OCI-M2 (cell line): Measurements from ENCODE around the gene ERC2.

Experiments used
- DNase-seq: peaks from one replicate; lab custom pipeline; 2025; ENCODE audit not compliant: unreplicated experiment; lab: John Stamatoyannopoulos, UW

Gene ERC2

DNA sequence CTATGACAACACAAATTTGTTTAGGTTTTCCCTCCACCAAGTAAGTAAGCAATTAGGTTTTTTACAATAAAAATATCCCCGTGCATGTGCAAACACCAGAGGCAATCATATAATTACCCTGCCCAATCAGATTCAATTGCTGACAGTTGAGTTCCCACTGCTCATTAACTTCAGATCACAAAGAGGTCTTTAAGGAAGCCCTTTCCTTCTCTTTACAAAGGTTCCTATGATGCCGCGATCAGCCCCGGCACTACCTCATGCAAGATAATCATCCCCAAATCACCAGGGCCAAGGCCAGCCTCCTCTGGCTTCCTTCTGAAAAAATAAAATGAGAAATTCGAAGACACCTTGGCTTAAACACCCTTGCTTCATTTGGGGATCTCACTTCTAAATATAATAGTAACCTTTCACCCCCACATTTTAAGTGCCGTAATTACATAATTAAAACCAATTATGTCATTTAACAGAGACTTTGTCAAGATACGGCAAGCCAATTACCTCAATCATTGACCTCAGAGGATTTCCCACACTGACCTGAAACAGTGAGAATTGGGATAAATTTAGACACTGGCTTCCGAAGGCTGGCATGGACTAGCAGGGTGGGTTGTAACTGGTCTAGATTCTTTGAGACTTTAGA is 859.8 kb downstream of the ERC2 start:
- no peak for DNase-seq

DNA sequence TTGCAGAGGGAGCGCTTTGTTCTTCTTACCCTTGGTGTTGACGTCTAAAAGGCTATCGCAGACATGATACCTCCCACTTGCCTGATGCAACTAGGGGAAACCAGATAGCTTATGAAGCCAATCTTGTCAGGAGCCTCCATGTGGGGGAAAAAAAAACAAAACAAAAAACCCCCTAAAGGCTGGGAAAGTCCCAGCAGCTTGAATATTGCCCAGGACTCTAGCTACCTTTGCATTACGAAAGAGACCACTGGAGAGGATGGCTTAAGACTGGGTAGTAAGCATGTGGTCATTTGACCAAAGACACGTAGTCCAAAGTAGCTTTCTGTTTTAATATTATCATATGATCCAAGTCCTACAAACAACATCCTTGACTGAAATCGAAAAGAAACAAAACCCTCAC is 860.4 kb downstream of the ERC2 start:
- DNase-seq, result no peak

DNA sequence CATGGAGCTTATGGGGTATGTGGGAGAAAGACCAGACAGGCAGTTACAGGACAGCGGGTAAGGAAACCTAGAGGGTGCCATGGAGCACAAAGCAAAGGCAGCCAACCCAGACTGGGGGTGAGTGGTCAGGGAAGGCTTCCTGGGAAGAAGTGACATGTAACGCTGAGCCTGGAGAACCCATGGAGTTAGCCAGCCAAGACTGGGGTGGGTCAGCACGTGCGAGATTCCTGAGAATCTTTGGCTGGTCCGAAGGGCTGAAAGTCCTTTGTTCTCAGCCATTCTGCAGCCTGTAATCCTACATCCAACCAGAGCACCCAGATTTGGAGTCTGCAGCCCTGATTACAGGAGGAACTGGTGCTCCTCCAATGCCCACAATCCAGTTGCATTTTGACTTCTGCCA is 861.1 kb downstream of the ERC2 start:
- DNase-seq, result no peak

DNA sequence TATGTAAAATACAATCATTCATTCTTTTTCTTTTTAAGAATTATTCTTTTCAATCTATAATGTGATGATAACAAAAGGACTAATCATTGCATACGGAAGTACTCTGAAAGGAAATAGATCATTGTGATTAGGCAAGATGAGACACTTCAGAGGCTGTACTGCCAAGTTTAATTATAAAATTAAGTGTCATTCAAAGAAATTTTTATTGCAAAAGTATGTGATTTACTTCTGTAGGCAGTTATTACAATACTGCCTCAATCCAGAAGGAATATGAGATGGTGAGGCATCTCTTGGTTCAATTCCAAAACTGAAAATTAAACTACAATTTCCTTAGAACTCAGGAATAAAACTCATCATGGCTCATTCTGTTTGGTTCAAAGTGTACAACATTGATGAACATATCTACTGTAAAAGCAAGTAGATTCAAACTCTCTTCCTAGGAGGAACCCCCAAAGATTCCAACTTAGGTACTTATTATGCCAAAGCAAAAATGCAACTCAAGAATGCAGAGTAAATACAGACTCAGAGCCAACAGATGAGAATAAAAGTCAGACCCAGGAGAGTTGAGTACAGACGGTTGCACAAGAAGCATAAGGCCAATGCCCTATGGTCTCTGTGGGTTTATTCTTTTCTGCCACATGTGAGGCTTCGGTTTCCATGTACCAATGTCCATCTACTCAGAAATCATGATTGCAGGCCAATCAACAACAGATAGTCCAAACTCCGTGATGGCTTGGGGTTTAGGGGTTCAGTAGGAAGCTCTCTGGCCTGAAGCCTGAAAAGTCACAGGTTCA is 862.6 kb downstream of the ERC2 start:
- no peak for DNase-seq

DNA sequence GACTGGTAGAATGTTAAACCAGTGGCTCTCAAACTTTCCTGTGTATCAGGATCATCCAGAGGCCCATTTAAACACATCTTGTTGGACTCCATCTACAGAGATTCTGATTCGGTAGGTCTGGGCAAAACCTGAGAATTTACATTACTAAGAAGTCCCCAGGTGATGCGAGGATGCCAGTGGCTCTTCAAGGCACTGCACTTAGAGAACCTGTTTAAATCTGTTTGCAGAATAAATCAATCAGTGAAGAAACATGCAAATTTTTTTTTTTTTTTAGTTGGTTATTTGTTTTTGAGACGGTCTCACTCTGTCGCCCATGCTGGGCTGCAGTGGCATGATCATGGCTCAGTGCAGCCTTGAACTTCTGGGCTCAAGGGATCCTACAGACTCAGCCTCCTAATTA is 863.4 kb downstream of the ERC2 start:
- no peak for DNase-seq

DNA sequence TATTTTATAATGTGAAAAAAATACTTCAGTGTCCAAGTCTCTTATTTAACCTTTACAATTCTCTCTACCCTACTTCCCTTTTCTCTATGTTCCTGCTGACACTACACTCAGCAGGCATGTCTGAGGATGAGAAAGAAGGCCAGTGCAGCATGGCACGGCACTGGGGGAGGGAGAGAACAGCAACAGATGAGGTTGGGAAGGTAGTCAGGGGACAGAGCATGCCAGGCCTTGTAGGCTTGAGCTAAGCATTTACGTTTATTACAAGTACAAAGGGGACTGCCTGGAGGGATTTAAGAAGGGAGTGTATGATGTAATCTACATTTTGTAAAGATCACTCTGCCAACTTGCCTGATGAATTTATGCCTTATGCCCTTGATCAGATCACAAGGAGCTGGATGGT is 863.9 kb downstream of the ERC2 start:
- no peak for DNase-seq

DNA sequence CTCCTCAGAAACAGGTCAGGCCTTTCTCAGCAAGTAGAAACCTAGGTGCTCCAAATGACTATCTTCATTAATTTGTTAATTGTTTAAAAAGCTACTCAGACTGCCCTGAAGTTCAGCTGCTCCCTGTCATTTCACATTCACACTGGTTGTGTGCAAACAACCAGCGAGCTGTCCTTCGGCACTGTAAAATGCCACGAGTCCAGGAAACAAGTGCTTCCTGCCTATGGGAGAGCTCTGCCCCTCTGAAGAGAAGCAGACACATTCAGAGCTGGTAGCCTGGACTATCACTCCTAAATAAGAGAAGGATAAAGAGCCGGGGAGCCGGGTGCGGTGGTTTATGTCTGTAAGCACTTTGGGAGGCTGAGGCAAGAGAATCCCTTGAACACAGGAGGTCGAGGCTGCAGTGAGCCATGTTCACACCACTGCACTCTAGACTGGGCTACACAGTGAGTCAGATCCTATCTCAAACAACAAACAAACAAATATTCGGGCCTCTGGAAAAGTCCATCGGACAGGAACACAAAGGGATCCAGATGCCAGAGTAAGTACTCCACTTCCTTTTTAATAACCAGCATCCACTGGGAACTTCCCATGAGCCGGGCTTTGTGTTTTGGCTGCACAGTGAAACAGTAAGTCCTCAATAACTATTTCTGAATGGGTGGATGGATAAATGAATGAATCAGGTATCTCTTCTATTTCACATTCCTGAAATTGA is 866.7 kb downstream of the ERC2 start:
- DNase-seq, result no peak

DNA sequence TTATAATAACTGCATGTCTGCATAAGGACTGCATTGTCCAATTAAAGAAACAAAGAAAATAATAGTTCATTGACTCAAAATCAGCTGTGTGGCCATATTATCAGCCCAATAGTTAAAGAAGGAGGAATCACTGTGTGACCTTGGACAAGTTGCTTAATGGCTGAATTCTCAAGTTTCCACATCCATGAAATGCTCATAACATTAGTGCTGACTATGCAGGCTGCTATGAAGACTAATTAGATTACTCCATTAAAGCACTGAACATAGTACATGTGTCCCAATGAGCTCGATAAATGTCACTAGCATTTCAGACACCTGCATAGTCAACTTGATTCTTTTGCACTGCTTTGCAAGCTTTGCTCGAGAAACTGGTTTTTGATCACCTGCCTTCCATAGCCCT is 870.0 kb downstream of the ERC2 start:
- DNase-seq, result no peak

DNA sequence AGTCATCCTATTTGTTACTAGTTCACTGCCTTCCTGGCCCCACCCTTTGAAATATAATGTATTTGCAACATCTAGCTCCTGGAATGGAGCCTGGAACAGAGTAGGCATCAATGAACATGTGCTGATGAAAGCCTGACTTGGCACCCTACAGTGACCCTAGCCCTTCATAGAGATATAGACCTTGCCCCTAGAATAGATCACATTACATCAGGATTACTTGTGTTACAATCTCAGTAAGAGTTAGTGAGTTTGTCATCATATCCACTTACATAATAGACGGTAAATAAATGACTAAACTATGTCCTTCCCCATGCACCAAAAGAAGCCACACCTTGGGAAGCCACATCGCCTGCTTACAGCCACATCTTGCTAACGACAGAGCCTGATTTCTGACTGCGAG is 870.6 kb downstream of the ERC2 start:
- no peak for DNase-seq

DNA sequence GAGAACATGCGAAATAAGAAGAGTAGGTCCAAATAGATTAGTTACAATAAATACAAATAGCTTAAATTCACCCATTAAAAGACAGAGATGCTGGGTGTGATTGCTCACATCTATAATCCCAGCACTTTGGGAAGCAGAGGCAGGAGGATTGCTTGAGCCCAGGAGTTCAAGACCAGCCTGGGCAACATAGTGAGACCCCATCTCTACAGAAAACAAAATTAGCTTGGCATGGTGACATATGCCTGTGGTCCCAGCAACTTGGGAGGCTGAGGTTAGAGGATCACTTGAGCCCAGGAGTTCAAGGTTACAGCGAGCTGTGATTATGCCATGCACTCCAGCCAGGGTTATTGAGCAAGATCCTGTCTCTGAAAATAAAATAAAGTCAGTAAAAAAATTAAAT is 872.1 kb downstream of the ERC2 start:
- no peak for DNase-seq

DNA sequence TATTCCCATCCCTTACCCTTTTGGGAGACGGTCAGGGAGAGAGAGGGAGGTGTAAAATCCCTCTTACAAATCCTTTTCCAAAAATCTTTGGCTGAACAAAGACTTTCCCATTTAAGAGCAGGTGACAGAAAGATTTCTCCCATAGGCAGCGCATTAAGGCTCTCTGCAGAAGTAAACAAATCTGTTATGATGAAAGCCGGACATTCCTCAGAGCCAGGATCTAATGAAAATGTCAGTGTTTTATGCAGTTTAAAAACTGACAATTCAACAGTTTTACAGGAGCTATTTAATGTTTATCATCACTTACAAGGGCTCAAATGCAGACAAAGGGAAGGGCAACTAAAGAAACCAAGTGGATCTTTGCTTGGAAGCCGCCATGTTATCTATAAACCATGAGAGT is 872.8 kb downstream of the ERC2 start:
- no peak for DNase-seq

DNA sequence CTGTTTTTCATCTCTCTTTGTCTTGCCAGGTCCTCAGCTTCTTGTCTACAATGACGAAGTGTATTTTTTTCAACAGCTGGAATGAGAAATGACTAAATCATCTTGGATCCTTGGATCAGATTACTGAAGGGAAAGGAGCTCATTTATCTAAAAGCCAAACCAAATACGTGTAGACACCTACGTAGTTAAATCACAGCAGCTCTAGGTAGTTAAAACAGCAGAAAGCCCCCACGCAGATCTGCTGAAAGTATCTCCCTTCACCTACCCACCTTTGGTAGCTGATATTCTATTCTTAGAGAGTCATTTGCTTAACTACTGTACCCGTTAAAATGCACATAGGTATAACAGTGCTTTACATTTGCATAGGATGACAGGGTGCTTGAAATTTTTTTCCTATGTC is 875.7 kb downstream of the ERC2 start:
- DNase-seq, result no peak

DNA sequence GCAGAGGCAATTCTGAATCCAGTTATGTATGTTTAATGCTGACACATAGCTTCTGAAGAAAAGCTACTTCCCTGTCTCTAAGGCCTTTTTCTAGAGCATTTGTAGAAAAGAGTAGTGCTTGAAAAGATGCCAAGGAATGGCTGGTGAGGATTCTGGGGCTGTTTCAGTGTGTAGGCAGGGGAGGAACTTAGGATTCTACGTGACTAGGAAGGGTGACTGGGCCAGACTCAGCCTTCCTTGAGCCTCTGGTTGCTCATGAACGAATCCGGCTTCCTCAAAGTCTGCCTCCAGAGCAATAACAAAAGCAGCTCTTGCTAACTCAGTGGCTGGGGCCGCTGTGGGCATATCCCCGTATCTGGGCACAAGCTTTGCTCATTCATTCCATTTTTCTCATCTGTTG is 876.4 kb downstream of the ERC2 start:
- DNase-seq, result no peak

DNA sequence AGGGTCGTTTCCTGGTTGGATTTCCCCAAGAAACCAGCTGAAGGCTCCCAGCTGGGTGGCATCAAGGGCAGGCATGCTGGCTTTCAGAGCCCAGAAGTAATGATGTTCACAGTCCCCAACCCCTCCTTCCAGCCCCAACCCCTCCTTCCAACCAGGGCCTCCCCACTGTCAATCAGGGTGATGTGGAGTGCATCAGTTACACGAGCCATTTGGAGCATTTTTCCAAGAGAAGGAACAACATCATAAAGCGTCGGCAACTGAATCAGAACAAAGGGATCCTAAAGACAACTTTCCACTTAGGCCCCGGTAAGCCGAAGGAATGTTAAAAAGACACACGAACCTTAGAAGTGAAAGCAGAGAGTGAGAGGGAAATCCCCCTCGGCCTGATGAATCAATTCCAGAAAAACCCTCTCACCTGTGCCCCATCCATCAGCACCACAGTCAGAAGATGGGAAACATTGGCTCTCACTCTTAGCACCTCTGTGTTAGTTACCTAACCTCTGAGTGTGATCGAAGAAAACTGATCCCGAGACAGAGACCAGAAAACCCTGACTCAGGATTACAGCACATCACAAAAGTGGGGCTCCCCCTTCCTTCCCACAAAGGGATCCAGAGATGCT is 880.0 kb downstream of the ERC2 start:
- no peak for DNase-seq

DNA sequence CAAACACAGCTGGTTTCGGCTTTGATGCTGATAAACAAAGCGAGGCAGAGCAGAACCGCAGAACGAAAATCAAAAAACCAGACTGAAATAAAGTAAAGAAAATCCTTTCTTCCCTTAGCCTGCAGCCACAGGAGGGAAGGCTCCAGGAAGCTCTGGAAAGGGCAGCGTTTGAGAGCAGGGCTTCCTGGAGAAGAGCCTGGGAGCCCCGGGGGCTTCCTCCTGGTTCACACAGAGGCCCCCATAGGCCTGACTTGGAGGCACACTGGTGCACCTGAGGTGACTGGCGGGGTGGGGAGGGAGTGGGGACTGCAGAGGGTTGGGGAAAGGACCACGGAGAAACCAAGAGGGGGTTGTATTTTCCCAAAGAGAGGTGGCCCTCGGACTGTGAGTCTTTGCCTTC is 882.4 kb downstream of the ERC2 start:
- DNase-seq, result no peak

DNA sequence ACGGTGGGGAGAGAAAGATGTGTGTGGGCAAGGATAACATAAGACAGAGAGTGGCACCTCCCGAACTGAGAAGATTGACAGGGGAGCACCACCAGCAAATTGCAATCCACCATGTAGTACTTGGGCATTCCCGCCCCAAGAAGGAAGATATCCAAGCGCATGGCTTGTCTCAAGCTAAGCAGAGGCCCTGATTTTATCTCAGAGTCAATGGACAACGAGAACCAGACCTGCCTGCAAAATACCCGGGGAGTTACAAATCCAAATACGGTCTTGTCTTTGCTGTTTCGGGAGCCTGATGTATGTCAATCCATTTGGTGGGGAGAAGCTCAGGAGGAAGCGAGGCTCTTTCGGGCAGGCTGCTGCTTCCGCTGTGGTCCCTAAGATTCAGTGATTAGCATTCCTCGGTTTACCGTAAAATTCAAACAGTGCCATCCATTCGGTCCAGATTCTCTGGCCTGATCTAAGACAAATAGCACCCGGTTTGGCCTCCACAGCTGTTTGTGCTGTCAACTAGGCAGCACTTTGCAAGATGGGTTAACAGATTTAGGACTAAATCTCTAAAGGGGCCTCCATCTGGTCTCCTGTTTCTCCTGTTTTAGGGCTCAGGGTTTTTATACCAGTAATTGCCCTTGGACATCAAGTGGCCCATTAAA is 883.4 kb downstream of the ERC2 start:
- no peak for DNase-seq

DNA sequence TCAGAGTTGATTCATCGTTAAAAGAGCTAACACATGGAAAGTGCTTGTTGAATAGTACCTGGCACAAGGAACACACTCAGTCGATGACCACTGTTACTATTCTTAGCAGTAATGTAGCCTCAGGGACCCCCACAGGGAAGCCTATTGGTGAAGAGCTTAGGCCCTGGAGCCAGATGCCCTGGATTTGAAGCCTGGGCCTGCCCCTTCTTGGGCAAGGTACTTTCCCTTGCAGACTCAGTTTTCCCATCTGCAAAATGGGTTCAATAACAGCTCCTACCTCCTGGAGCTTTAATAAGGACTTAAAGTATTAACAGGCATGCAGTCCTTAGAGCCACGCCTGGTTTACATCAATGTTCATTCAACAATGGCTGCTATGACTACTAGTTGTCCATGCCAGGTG is 884.2 kb downstream of the ERC2 start:
- DNase-seq, result no peak

DNA sequence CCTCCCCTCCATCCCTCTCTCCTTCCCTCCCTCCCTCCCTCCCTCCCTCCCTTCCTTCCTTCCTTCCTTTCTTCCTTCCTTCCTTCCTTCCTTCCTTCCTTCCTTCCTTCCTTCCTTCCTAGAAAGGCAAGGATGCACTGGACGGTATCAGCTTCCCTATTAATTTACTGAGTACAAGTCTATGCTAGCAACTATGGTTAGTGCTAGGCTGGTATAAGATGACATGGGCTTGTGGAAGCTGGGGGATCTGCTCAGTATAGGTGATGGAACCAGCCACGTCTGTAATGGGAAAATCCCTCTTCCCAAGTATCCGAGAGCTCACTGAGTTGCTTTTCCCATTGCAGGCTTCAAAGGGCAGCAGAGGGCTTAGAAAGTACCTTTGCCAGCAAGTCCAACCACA is 884.8 kb downstream of the ERC2 start:
- no peak for DNase-seq

DNA sequence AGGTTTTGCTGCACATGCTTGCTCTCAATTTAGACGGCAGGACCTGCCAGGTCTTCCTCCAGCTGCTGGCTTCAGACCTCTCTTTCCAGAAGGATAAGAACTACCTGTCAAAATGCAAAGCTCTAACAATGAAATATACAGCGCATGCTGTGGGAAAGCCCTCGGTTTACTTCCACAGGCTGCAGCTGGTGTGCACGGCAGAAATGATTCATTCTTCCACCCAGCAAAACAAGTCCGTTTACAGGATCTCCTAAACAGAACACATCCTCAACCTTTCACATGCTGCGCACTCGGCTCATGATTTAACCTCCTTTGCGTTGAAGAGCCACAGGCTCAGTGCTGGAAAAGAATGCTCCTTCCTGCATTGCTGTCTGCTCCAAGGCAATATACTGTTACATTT is 888.8 kb downstream of the ERC2 start:
- no peak for DNase-seq

DNA sequence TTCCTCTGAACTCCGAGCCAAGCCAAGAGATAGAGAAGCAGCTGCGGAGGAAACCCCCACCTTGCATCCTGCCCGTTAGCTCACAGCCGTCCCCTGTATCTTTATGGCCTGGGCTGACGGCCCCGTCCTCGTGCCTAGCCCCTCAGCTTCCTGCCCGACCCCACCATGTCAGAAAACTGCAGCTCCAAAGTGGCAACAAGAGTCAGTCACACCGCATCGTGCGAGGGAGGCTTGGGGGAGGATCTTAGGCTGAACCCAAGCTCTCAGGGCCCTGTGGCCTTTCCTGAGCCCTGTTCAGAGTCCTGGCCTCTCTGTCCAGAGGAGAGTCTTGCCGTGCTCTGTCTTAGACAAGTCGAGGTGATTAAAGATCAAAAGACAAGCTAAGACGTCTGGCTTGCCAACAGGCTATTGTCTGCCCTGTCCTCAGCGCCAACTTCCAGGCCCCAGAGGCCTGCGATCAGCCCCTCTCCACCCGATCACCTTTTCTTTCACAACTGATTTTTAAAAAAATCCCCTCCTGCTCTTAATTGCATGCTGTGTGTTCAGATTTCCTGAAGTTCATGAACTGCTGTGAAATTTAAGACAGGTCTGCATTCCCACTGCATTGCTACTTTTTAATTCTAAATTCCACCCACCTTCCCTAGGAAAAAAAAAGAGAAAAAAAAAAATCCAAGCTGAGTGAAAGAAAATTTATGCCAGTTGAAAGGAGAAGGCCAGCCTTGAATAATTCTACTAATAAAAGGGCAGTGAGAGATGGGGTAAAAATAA is 891.5 kb downstream of the ERC2 start:
- DNase-seq, result no peak

DNA sequence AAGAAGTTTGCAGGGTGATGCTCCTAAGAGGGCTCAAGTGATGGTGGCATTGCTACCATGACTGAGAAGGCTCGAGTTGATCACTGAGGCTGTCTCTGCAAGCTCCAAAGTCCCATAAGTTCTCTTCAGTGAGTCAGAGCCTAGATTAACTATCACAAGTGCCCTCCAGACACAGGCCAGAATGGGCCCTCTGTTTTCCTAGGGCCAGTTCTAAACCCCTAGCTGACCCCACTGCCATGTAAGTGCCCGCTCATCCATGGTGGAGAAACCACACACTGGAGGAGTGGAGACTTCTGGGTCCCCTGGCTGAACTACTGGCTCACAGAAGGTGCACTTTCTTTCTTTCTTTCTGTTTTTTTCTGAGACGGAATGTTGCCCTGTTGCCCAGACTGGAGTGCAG is 893.6 kb downstream of the ERC2 start:
- no peak for DNase-seq
